ENCODE data around the gene COPS4.

The COPS4 gene

GRCh38 chr4:83114576-83114975 is 79.6 kb downstream of the COPS4 start, which contains the start of gene PLAC8:
Gene PLAC8 (minus strand): TSS chr4:83114729. CDS start chr4:83107921, 6,808 bp downstream.
- Histone ChIP-seq H3K4me1 (ENCODE audit: insufficient read depth, low read length) (peaks cover 11% of the 10 kb centered on the region), H3K27me3 (ENCODE audit: insufficient read depth, low read length) (no peaks in the 10 kb centered on the region), H3K27ac (ENCODE audit: low read length) (no peak within 1 kb of the TSS), H3K36me3 (ENCODE audit: insufficient read depth, low read depth, low read length) (no peaks in the 10 kb centered on the region), H3K9ac (ENCODE audit: low read depth, low read length) (no peak within 1 kb of the TSS), H3K9me3 (ENCODE audit: insufficient read depth, low read depth, low read length) (no peaks in the 10 kb centered on the region), H3K4me3 (ENCODE audit: low read length) (peak within 1 kb of the TSS; percentile 21; the same call in 1 of the 2 replicates)

- Histone ChIP-seq H3K36me3 (ENCODE audit: insufficient read depth, low read depth, low read length) (no peaks in the 10 kb centered on the region), H3K9me3 (ENCODE audit: insufficient read depth, low read depth, low read length) (no peaks in the 10 kb centered on the region), H3K9ac (ENCODE audit: low read depth, low read length) (no peak overlapping the region), H3K4me1 (ENCODE audit: insufficient read depth, low read length) (peaks cover 11% of the 10 kb centered on the region), H3K4me3 (ENCODE audit: low read length) (no peak overlapping the region; the same call in 1 of the 2 replicates), H3K27me3 (ENCODE audit: insufficient read depth, low read length) (no peaks in the 10 kb centered on the region), H3K27ac (ENCODE audit: low read length) (no peak overlapping the region)
Measured at GRCh38 chr4:83115000-83115399, 80.0 kb downstream of the COPS4 start.

GRCh38 chr4:83115656-83116285 is 80.8 kb downstream of the COPS4 start:
- Histone ChIP-seq H3K27me3 (ENCODE audit: insufficient read depth, low read length) (no peaks in the 10 kb centered on the region), H3K9ac (ENCODE audit: low read depth, low read length) (no peak overlapping the region), H3K4me1 (ENCODE audit: insufficient read depth, low read length) (peaks cover 11% of the 10 kb centered on the region), H3K36me3 (ENCODE audit: insufficient read depth, low read depth, low read length) (no peaks in the 10 kb centered on the region), H3K9me3 (ENCODE audit: insufficient read depth, low read depth, low read length) (no peaks in the 10 kb centered on the region), H3K27ac (ENCODE audit: low read length) (no peak overlapping the region), H3K4me3 (ENCODE audit: low read length) (peak overlapping the region; percentile 21; the same call in 1 of the 2 replicates)

GRCh38 chr4:83118869-83119268 is 83.9 kb downstream of the COPS4 start:
- H3K9me3 ChIP-seq (ENCODE audit: insufficient read depth, low read depth, low read length), result no peaks in the 10 kb centered on the region
- H3K4me3 ChIP-seq (ENCODE audit: low read length), result no peak overlapping the region
- H3K9ac ChIP-seq (ENCODE audit: low read depth, low read length), result no peak overlapping the region
- H3K36me3 ChIP-seq (ENCODE audit: insufficient read depth, low read depth, low read length), result no peaks in the 10 kb centered on the region
- no peak overlapping the region for H3K27ac ChIP-seq (ENCODE audit: low read length)
- no peaks in the 10 kb centered on the region for H3K27me3 ChIP-seq (ENCODE audit: insufficient read depth, low read length)
- H3K4me1 ChIP-seq (ENCODE audit: insufficient read depth, low read length), result peaks cover 11% of the 10 kb centered on the region

- Histone ChIP-seq H3K27me3 (ENCODE audit: insufficient read depth, low read length) (no peaks in the 10 kb centered on the region), H3K27ac (ENCODE audit: low read length) (no peak overlapping the region), H3K4me3 (ENCODE audit: low read length) (no peak overlapping the region), H3K9me3 (ENCODE audit: insufficient read depth, low read depth, low read length) (no peaks in the 10 kb centered on the region), H3K36me3 (ENCODE audit: insufficient read depth, low read depth, low read length) (no peaks in the 10 kb centered on the region), H3K4me1 (ENCODE audit: insufficient read depth, low read length) (no peaks in the 10 kb centered on the region), H3K9ac (ENCODE audit: low read depth, low read length) (no peak overlapping the region)
Measured at GRCh38 chr4:83121246-83121645, 86.3 kb downstream of the COPS4 start.

GRCh38 chr4:83124111-83124780 is 89.3 kb downstream of the COPS4 start:
- no peak overlapping the region for H3K27ac ChIP-seq (ENCODE audit: low read length)
- no peaks in the 10 kb centered on the region for H3K4me1 ChIP-seq (ENCODE audit: insufficient read depth, low read length)
- no peaks in the 10 kb centered on the region for H3K27me3 ChIP-seq (ENCODE audit: insufficient read depth, low read length)
- no peak overlapping the region for H3K9ac ChIP-seq (ENCODE audit: low read depth, low read length)
- H3K9me3 ChIP-seq (ENCODE audit: insufficient read depth, low read depth, low read length), result no peaks in the 10 kb centered on the region
- H3K36me3 ChIP-seq (ENCODE audit: insufficient read depth, low read depth, low read length), result no peaks in the 10 kb centered on the region
- no peak overlapping the region for H3K4me3 ChIP-seq (ENCODE audit: low read length)
